Measurements from ENCODE around the gene GAB3. TPM values are rescaled to one million over a fixed set of nuclear protein-coding genes. Genes with fewer than 3 reads are reported as not detected.

Gene GAB3
- polyA plus RNA-seq, 1 donor (not counting 4 experiments of a cell fraction or from before 2014, with no cell fraction given) = 0.18 TPM

- FAIRE-seq (no peak), DNase-seq (ENCODE audit: low read depth, low spot score) (no peak)
- Histone ChIP-seq H3K79me2 (ENCODE audit: control insufficient read depth, insufficient read depth, low read length) (no peaks in the 10 kb centered on the region), H3K27me3 (ENCODE audit: control insufficient read depth, extremely low read depth, insufficient read depth, low read length) (no peaks in the 10 kb centered on the region), H4K20me1 (ENCODE audit: control insufficient read depth, extremely low read depth, insufficient read depth, low read length) (peaks cover 3% of the 10 kb centered on the region), H3K27ac (ENCODE audit: control insufficient read depth, insufficient read depth, low read length) (no peak overlapping the region), H3K4me1 (ENCODE audit: control insufficient read depth, extremely low read depth, insufficient read depth, low read length) (no peaks in the 10 kb centered on the region), H3K9me1 (ENCODE audit: control insufficient read depth, extremely low read depth, insufficient read depth, low read length) (no peaks in the 10 kb centered on the region), H2AFZ (ENCODE audit: control insufficient read depth, low read length) (no peak overlapping the region), H3K4me3 (ENCODE audit: control insufficient read depth in 2 of 3, extremely low read depth in 1 of 3, insufficient read depth in 2 of 3, low read depth in 1 of 3, low read length in 3 of 3) (no peak overlapping the region), H3K9me3 (ENCODE audit: control insufficient read depth, low read depth, low read length) (no peaks in the 10 kb centered on the region), H3K9ac (ENCODE audit: control insufficient read depth, extremely low read depth, insufficient read depth, low read length) (no peak overlapping the region), H3K36me3 (ENCODE audit: control insufficient read depth in 2 of 2, extremely low read depth in 1 of 2, insufficient read depth in 2 of 2, low read length in 2 of 2) (peaks cover 12 to 17% of the 10 kb centered on the region in 2 experiments), H3K4me2 (ENCODE audit: control insufficient read depth, extremely low read depth, insufficient read depth, low read depth, low read length) (no peak overlapping the region)
- no peak for TF ChIP-seq EZH2 (IDR thresholded peaks at IDR 0.05; ENCODE audit: low read length)
- no peak for TF ChIP-seq CTCF (optimal IDR thresholded peaks at IDR 0.05 in 1 of 3, IDR thresholded peaks at IDR 0.05 in 1 of 3, conservative IDR thresholded peaks at IDR 0.05 in 1 of 3; ENCODE audit: extremely low read depth in 1 of 3, insufficient read depth in 2 of 3, low read length in 3 of 3)
- dilution Hi-C loops (cut with MboI; ENCODE audit: extremely low pct_ligation_motif_present, low sequenced_read_pairs) = no loop called here
Measured at GRCh38 chrX:154779261-154779660, 28.4 kb upstream of the GAB3 start.

- Histone ChIP-seq H3K27me3 (ENCODE audit: control insufficient read depth, extremely low read depth, insufficient read depth, low read length) (no peaks in the 10 kb centered on the region), H3K9ac (ENCODE audit: control insufficient read depth, extremely low read depth, insufficient read depth, low read length) (no peak overlapping the region), H3K9me1 (ENCODE audit: control insufficient read depth, extremely low read depth, insufficient read depth, low read length) (no peaks in the 10 kb centered on the region), H3K4me3 (ENCODE audit: control insufficient read depth in 2 of 3, extremely low read depth in 1 of 3, insufficient read depth in 2 of 3, low read depth in 1 of 3, low read length in 3 of 3) (no peak overlapping the region), H3K79me2 (ENCODE audit: control insufficient read depth, insufficient read depth, low read length) (no peaks in the 10 kb centered on the region), H3K27ac (ENCODE audit: control insufficient read depth, insufficient read depth, low read length) (no peak overlapping the region), H3K4me2 (ENCODE audit: control insufficient read depth, extremely low read depth, insufficient read depth, low read depth, low read length) (no peak overlapping the region), H3K4me1 (ENCODE audit: control insufficient read depth, extremely low read depth, insufficient read depth, low read length) (no peaks in the 10 kb centered on the region), H4K20me1 (ENCODE audit: control insufficient read depth, extremely low read depth, insufficient read depth, low read length) (peaks cover 3% of the 10 kb centered on the region), H3K9me3 (ENCODE audit: control insufficient read depth, low read depth, low read length) (no peaks in the 10 kb centered on the region), H3K36me3 (ENCODE audit: control insufficient read depth in 2 of 2, extremely low read depth in 1 of 2, insufficient read depth in 2 of 2, low read length in 2 of 2) (peaks cover 16 to 17% of the 10 kb centered on the region in 2 experiments), H2AFZ (ENCODE audit: control insufficient read depth, low read length) (no peak overlapping the region)
- dilution Hi-C loops (cut with MboI; ENCODE audit: extremely low pct_ligation_motif_present, low sequenced_read_pairs) = no loop called here
- TF ChIP-seq CTCF (optimal IDR thresholded peaks at IDR 0.05 in 1 of 3, IDR thresholded peaks at IDR 0.05 in 1 of 3, conservative IDR thresholded peaks at IDR 0.05 in 1 of 3; ENCODE audit: extremely low read depth in 1 of 3, insufficient read depth in 2 of 3, low read length in 3 of 3) (no peak), EZH2 (IDR thresholded peaks at IDR 0.05; ENCODE audit: low read length) (no peak)
- FAIRE-seq (no peak), DNase-seq (ENCODE audit: low read depth, low spot score) (no peak)
Measured at GRCh38 chrX:154776753-154777152, 25.9 kb upstream of the GAB3 start.

Data from keratinocyte (primary cell).